ENCODE results near the gene WWOX. TPM values are rescaled to one million over a fixed set of nuclear protein-coding genes. Genes with fewer than 3 reads are reported as not detected.

The WWOX gene
- total RNA-seq, 1 donor from 2014 or later: 16.7 TPM

DNA sequence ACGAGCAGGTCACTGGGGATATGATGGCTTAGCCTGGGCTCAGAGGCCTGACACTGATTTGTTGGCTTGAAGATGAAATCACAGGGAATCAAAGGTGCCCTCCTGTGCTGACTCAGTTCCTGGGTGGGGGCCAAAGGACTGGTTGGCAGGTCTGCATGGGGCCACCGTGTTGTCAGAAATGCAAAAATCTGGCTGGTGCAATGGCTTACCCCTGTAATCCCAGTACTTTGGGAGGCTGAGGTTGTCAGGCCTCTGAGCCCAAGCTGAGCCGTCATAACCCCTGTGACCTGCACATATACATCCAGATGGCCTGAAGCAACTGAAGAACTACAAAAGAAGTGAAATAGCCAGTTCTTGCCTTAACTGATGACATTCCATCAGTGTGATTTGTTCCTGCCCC lies 314.2 kb downstream of the WWOX start:
- Histone ChIP-seq H3K4me1 (ENCODE audit: control insufficient read depth in 3 of 3, insufficient read depth in 3 of 3, low read length in 3 of 3) (no peaks in the 10 kb centered on the region), H3K4me3 (ENCODE audit: low read length in 3 of 3) (no peak overlapping the region), H3K27ac (ENCODE audit: low read depth, low read length) (no peak overlapping the region), H3K36me3 (ENCODE audit: control insufficient read depth in 3 of 3, insufficient read depth in 3 of 3, low read length in 3 of 3) (no peaks in the 10 kb centered on the region), H3K9ac (ENCODE audit: low read depth in 1 of 3, low read length in 3 of 3) (no peak overlapping the region), H3K27me3 (ENCODE audit: control insufficient read depth in 3 of 3, insufficient read depth in 3 of 3, low read length in 3 of 3) (no peaks in the 10 kb centered on the region), H3K9me3 (ENCODE audit: control insufficient read depth in 3 of 3, low read length in 3 of 3) (no peaks in the 10 kb centered on the region)

- H3K36me3 ChIP-seq (ENCODE audit: control insufficient read depth in 3 of 3, insufficient read depth in 3 of 3, low read length in 3 of 3): no peaks in the 10 kb centered on the region
- H3K27me3 ChIP-seq (ENCODE audit: control insufficient read depth in 3 of 3, insufficient read depth in 3 of 3, low read length in 3 of 3): no peaks in the 10 kb centered on the region
- no peak overlapping the region for H3K9ac ChIP-seq (ENCODE audit: low read depth in 1 of 3, low read length in 3 of 3)
- H3K4me1 ChIP-seq (ENCODE audit: control insufficient read depth in 3 of 3, insufficient read depth in 3 of 3, low read length in 3 of 3): no peaks in the 10 kb centered on the region
- H3K27ac ChIP-seq (ENCODE audit: low read depth, low read length): no peak overlapping the region
- no peak overlapping the region for H3K4me3 ChIP-seq (ENCODE audit: low read length in 3 of 3)
- no peaks in the 10 kb centered on the region for H3K9me3 ChIP-seq (ENCODE audit: control insufficient read depth in 3 of 3, low read length in 3 of 3)
Measured at GRCh38 chr16:78415013-78415412, 315.6 kb downstream of the WWOX start.

- Histone ChIP-seq H3K4me3 (ENCODE audit: low read length in 3 of 3) (no peak overlapping the region), H3K36me3 (ENCODE audit: control insufficient read depth in 3 of 3, insufficient read depth in 3 of 3, low read length in 3 of 3) (no peaks in the 10 kb centered on the region), H3K27me3 (ENCODE audit: control insufficient read depth in 3 of 3, insufficient read depth in 3 of 3, low read length in 3 of 3) (no peaks in the 10 kb centered on the region), H3K9me3 (ENCODE audit: control insufficient read depth in 3 of 3, low read length in 3 of 3) (no peaks in the 10 kb centered on the region), H3K4me1 (ENCODE audit: control insufficient read depth in 3 of 3, insufficient read depth in 3 of 3, low read length in 3 of 3) (no peaks in the 10 kb centered on the region), H3K27ac (ENCODE audit: low read depth, low read length) (no peak overlapping the region), H3K9ac (ENCODE audit: low read depth in 1 of 3, low read length in 3 of 3) (no peak overlapping the region)
Measured at GRCh38 chr16:78415669-78416068, 316.2 kb downstream of the WWOX start.

GRCh38 chr16:78416400-78416799 lies 316.9 kb downstream of the WWOX start:
- no peaks in the 10 kb centered on the region for H3K4me1 ChIP-seq (ENCODE audit: control insufficient read depth in 3 of 3, insufficient read depth in 3 of 3, low read length in 3 of 3)

GRCh38 chr16:78421181-78421708 lies 321.8 kb downstream of the WWOX start:
- Histone ChIP-seq H3K36me3 (ENCODE audit: control insufficient read depth in 3 of 3, insufficient read depth in 3 of 3, low read length in 3 of 3) (no peaks in the 10 kb centered on the region), H3K9me3 (ENCODE audit: control insufficient read depth in 3 of 3, low read length in 3 of 3) (no peaks in the 10 kb centered on the region), H3K4me1 (ENCODE audit: control insufficient read depth in 3 of 3, insufficient read depth in 3 of 3, low read length in 3 of 3) (no peaks in the 10 kb centered on the region), H3K4me3 (ENCODE audit: low read length in 3 of 3) (no peak overlapping the region), H3K9ac (ENCODE audit: low read depth in 1 of 3, low read length in 3 of 3) (no peak overlapping the region), H3K27ac (ENCODE audit: low read depth, low read length) (no peak overlapping the region), H3K27me3 (ENCODE audit: control insufficient read depth in 3 of 3, insufficient read depth in 3 of 3, low read length in 3 of 3) (no peaks in the 10 kb centered on the region)

More at GRCh38 chr16:78416400-78416799, 316.9 kb downstream of the WWOX start:
- Histone ChIP-seq H3K27ac (ENCODE audit: low read depth, low read length) (no peak overlapping the region), H3K4me3 (ENCODE audit: low read length in 3 of 3) (no peak overlapping the region), H3K9ac (ENCODE audit: low read depth in 1 of 3, low read length in 3 of 3) (no peak overlapping the region), H3K27me3 (ENCODE audit: control insufficient read depth in 3 of 3, insufficient read depth in 3 of 3, low read length in 3 of 3) (no peaks in the 10 kb centered on the region), H3K36me3 (ENCODE audit: control insufficient read depth in 3 of 3, insufficient read depth in 3 of 3, low read length in 3 of 3) (no peaks in the 10 kb centered on the region), H3K9me3 (ENCODE audit: control insufficient read depth in 3 of 3, low read length in 3 of 3) (no peaks in the 10 kb centered on the region)

DNA sequence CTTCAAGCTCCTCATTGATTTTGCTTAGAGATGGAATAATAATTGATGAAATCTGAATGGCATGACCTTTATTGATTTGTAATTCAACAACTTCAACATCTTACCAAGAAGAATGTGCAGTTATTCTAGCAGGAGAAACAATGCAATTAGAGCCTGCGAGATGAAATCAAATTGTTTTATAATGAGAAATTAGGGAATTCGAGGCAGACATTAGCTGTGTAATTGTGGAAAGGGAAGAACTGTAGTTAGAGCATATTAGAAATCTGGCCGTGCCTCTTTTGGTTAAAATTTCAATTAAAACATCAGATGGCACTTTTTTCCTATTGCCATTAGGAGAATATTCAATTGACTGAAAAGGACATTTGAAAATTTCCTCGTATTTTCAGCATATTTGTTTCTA lies 325.8 kb downstream of the WWOX start:
- no peak overlapping the region for H3K9ac ChIP-seq (ENCODE audit: low read depth in 1 of 3, low read length in 3 of 3)
- H3K9me3 ChIP-seq (ENCODE audit: control insufficient read depth in 3 of 3, low read length in 3 of 3): no peaks in the 10 kb centered on the region

GRCh38 chr16:78425891-78426510 lies 326.5 kb downstream of the WWOX start:
- no peaks in the 10 kb centered on the region for H3K36me3 ChIP-seq (ENCODE audit: control insufficient read depth in 3 of 3, insufficient read depth in 3 of 3, low read length in 3 of 3)
- H3K27ac ChIP-seq (ENCODE audit: low read depth, low read length): no peak overlapping the region
- no peaks in the 10 kb centered on the region for H3K27me3 ChIP-seq (ENCODE audit: control insufficient read depth in 3 of 3, insufficient read depth in 3 of 3, low read length in 3 of 3)
- no peaks in the 10 kb centered on the region for H3K4me1 ChIP-seq (ENCODE audit: control insufficient read depth in 3 of 3, insufficient read depth in 3 of 3, low read length in 3 of 3)
- no peaks in the 10 kb centered on the region for H3K9me3 ChIP-seq (ENCODE audit: control insufficient read depth in 3 of 3, low read length in 3 of 3)
- no peak overlapping the region for H3K4me3 ChIP-seq (ENCODE audit: low read length in 3 of 3)
- no peak overlapping the region for H3K9ac ChIP-seq (ENCODE audit: low read depth in 1 of 3, low read length in 3 of 3)

More for the DNA sequence above, 325.8 kb downstream of the WWOX start:
- Histone ChIP-seq H3K4me3 (ENCODE audit: low read length in 3 of 3) (no peak overlapping the region), H3K4me1 (ENCODE audit: control insufficient read depth in 3 of 3, insufficient read depth in 3 of 3, low read length in 3 of 3) (no peaks in the 10 kb centered on the region), H3K27me3 (ENCODE audit: control insufficient read depth in 3 of 3, insufficient read depth in 3 of 3, low read length in 3 of 3) (no peaks in the 10 kb centered on the region), H3K36me3 (ENCODE audit: control insufficient read depth in 3 of 3, insufficient read depth in 3 of 3, low read length in 3 of 3) (no peaks in the 10 kb centered on the region), H3K27ac (ENCODE audit: low read depth, low read length) (no peak overlapping the region)

- H3K9ac ChIP-seq (ENCODE audit: low read depth in 1 of 3, low read length in 3 of 3): no peak overlapping the region
- H3K9me3 ChIP-seq (ENCODE audit: control insufficient read depth in 3 of 3, low read length in 3 of 3): no peaks in the 10 kb centered on the region
- H3K4me3 ChIP-seq (ENCODE audit: low read length in 3 of 3): no peak overlapping the region
- H3K27ac ChIP-seq (ENCODE audit: low read depth, low read length): no peak overlapping the region
- H3K4me1 ChIP-seq (ENCODE audit: control insufficient read depth in 3 of 3, insufficient read depth in 3 of 3, low read length in 3 of 3): no peaks in the 10 kb centered on the region
- H3K36me3 ChIP-seq (ENCODE audit: control insufficient read depth in 3 of 3, insufficient read depth in 3 of 3, low read length in 3 of 3): no peaks in the 10 kb centered on the region
- H3K27me3 ChIP-seq (ENCODE audit: control insufficient read depth in 3 of 3, insufficient read depth in 3 of 3, low read length in 3 of 3): no peaks in the 10 kb centered on the region
Measured at GRCh38 chr16:78428193-78428592, 328.7 kb downstream of the WWOX start.

DNA sequence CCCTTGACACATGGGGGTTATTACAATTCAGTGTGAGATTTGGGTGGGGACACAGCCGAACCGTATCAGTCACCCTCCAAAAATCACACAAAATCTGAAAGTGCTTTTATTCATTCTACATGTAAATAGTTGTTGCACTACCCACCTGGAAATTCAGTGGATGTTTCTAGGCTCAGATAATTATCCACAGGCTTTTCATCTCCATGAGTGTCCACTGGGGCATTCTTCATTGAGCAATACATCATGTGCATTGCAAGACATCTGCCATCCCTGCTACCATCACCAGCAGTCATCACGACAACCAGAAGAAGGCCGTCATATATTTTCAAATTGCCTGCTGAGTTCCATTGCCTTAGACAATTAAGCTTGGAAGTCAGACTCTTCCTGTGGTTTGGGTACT lies 330.8 kb downstream of the WWOX start:
- H3K4me3 ChIP-seq (ENCODE audit: low read length in 3 of 3): no peak overlapping the region
- H3K27me3 ChIP-seq (ENCODE audit: control insufficient read depth in 3 of 3, insufficient read depth in 3 of 3, low read length in 3 of 3): no peaks in the 10 kb centered on the region
- H3K9ac ChIP-seq (ENCODE audit: low read depth in 1 of 3, low read length in 3 of 3): no peak overlapping the region
- no peak overlapping the region for H3K27ac ChIP-seq (ENCODE audit: low read depth, low read length)
- no peaks in the 10 kb centered on the region for H3K4me1 ChIP-seq (ENCODE audit: control insufficient read depth in 3 of 3, insufficient read depth in 3 of 3, low read length in 3 of 3)
- no peaks in the 10 kb centered on the region for H3K9me3 ChIP-seq (ENCODE audit: control insufficient read depth in 3 of 3, low read length in 3 of 3)
- no peaks in the 10 kb centered on the region for H3K36me3 ChIP-seq (ENCODE audit: control insufficient read depth in 3 of 3, insufficient read depth in 3 of 3, low read length in 3 of 3)

DNA sequence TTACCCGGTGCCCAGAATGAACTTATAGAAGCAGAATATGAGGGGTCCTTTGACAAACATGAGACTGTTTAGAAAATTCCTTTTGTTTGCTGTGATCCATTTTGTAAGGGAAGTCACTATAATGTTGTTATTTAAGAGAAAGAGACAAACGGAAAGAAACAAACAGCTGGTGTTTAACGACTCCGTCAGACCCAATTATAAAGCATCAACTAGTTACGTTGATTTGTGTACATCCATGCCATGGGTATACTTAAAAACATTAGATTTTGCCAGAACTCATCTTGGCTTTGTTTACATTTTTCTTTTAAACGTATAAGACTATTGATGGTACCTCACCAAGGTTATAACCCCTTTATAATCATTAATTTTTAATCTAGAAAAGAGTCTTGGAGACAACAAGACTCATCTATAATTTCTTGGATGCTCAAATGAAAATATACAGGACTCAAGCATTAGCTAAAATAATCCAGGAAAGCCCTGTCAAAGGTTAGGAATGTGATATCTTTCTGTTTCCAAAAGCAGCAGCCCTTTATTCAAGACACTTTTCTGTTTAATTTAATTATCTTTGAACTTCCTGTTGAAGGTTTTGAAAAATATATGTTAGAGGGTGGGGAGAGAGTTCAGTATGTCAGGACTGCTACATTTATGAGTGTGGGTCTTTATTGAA lies 331.7 kb downstream of the WWOX start:
- no peak overlapping the region for H3K27ac ChIP-seq (ENCODE audit: low read depth, low read length)
- H3K9ac ChIP-seq (ENCODE audit: low read depth in 1 of 3, low read length in 3 of 3): no peak overlapping the region
- no peaks in the 10 kb centered on the region for H3K9me3 ChIP-seq (ENCODE audit: control insufficient read depth in 3 of 3, low read length in 3 of 3)
- no peaks in the 10 kb centered on the region for H3K4me1 ChIP-seq (ENCODE audit: control insufficient read depth in 3 of 3, insufficient read depth in 3 of 3, low read length in 3 of 3)
- no peaks in the 10 kb centered on the region for H3K27me3 ChIP-seq (ENCODE audit: control insufficient read depth in 3 of 3, insufficient read depth in 3 of 3, low read length in 3 of 3)
- no peaks in the 10 kb centered on the region for H3K36me3 ChIP-seq (ENCODE audit: control insufficient read depth in 3 of 3, insufficient read depth in 3 of 3, low read length in 3 of 3)
- no peak overlapping the region for H3K4me3 ChIP-seq (ENCODE audit: low read length in 3 of 3)
